ENCODE data around the gene AFAP1L2.

Gene AFAP1L2

GRCh38 chr10:114391599-114391998 is 12.7 kb downstream of the AFAP1L2 start:
- no peak for DNase-seq (ENCODE audit: low read depth in 2 of 2)

DNA sequence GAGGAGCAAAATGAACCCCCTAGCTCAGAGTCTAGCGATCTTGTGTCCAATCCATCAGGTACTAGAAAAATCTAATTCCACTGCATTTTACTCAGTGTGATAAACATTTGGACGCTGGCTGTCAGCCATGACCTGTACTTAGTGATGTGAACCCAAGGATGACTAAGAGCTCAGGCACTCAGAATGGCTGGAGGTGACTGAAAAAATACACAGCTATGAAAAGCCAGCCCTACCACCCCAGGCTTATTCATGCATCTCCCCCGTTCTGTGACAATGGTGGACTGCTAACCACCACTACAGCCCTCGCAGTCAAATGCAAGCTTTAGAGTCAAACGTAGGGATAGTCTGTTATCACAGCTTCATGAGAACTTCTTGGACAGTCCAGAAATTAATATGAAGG is 14.9 kb downstream of the AFAP1L2 start:
- DNase-seq (ENCODE audit: low read depth in 2 of 2): no peak

DNA sequence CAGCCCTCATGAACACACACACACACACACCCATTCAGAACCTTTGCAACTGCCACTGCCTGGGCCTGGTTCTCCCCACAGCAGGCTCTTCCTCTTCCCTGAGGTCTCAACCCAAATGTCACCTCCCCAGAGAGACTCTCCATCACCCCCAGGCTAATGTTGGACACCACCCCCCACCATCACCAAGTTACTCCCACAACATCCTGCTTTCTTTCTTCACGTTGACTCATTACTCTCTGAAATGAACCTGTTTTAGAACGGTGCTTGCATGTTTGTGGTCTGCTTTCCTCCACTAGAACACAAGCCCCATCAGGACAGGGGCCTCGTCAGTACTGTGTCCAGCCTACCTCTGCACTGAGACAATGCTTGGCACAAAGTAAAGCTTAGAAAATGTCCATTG is 16.0 kb downstream of the AFAP1L2 start:
- no peak for DNase-seq (ENCODE audit: low read depth in 2 of 2)

DNA sequence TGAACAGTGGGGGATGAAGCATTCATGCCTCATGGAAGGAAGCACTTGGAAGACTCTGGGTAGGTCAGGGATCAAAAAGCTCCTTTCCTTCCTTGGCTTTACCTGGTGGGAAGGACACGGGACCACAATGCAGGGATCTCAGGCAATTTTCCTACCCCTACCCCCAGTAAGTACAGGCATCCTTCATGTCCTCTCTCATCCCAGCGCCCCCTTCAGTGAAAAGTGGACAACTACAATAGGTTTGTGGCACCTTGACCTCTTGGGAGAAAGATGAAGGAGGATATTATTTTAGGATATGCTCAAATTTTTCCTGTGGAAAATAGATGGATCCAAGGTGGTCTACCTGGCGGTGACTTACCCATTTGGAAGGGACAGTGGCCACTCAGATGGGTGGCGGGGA is 16.5 kb downstream of the AFAP1L2 start:
- no peak for DNase-seq (ENCODE audit: low read depth in 2 of 2)

- DNase-seq (ENCODE audit: low read depth in 2 of 2): no peak
Observed at GRCh38 chr10:114386452-114386851, 17.9 kb downstream of the AFAP1L2 start.

- DNase-seq (ENCODE audit: low read depth in 2 of 2): no peak
Observed at GRCh38 chr10:114385557-114385956, 18.7 kb downstream of the AFAP1L2 start.

- DNase-seq (ENCODE audit: low read depth in 2 of 2): no peak
Observed at GRCh38 chr10:114384601-114385000, 19.7 kb downstream of the AFAP1L2 start.

DNA sequence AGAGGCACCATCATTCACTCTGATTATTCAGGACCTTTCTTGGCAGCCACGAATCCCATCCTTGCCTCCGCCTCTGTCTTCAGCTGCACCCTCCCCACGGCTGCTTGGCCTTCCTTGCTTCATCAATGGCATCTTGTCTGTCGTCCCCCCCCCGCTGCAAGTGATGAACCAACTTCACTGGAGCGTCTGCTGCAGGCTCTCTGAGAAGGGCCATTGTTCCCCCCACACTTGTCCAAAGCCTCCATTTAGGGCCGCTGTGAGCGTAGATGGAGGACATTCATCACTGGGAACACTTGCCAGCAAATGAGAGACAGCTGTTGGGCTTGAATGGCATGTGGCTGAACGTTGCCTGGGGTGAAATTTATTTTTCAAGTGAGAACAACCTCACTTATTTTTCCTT is 20.1 kb downstream of the AFAP1L2 start:
- no peak for DNase-seq (ENCODE audit: low read depth in 2 of 2)

- DNase-seq (ENCODE audit: low read depth in 2 of 2): no peak
Observed at GRCh38 chr10:114380797-114381196, 23.5 kb downstream of the AFAP1L2 start.

GRCh38 chr10:114380060-114380459 is 24.2 kb downstream of the AFAP1L2 start:
- DNase-seq (ENCODE audit: low read depth in 2 of 2): no peak

DNA sequence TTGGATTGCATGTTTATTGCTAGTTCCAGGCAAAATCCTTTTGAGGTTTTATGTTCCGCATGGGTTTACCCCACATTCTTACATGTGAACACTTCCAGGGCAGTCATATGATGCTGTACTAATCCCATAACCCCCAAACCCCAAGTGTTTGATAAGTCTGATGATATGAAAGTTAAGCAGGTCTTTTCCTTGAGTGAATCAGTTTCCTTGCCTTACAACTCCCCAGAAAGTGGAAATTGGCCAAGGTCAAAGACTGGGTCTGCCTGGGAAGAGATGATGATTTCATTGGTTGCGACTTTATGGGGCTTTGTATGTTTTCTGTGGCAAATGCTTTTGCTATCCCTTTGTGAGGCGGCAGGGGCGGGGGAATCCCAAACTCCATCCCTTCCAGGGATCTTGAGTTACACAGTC is 24.7 kb downstream of the AFAP1L2 start:
- no peak for DNase-seq (ENCODE audit: low read depth in 2 of 2)

DNA sequence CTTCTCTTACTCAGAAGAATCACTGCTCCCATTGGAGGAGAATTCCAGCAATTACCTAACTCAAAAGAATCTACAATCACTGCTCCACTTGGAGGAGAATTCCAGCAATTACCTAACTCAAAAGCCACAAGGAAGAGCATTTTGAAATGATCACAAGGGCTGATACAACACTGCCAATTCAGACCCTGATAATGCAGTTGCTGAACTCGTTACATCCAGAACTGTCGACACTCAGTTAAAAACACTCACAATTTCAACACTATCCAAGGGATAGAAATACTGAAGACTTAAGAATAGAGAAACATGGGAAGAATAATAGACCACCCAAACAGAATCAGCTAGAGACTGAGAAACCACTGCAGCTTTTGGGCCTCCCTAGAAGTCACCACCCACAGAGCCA is 27.8 kb downstream of the AFAP1L2 start:
- DNase-seq (ENCODE audit: low read depth in 2 of 2): no peak

DNA sequence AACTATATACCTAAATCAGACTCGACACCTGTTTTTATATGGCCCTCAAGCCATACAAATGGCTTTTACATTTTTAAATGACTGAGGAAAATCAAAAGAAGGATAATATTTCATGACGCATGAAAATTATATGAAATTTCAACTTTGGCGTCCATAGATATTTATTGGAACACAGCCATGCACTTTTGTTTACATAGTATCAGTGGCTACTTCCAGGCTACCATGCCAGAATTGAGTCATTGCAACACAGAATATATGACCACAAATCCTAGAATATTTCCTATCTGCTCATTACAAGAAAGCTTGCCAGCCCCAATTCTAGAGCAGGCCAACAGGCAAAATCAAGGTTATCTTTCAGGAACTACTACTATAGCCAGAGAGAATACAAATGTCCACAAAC is 29.3 kb downstream of the AFAP1L2 start:
- DNase-seq (ENCODE audit: low read depth in 2 of 2): no peak

GRCh38 chr10:114374053-114374791 is 30.1 kb downstream of the AFAP1L2 start:
- no peak for DNase-seq (ENCODE audit: low read depth in 2 of 2)

- DNase-seq (ENCODE audit: low read depth in 2 of 2): no peak
Observed at GRCh38 chr10:114373631-114374030, 30.7 kb downstream of the AFAP1L2 start.

GRCh38 chr10:114372995-114373394 is 31.3 kb downstream of the AFAP1L2 start:
- DNase-seq (ENCODE audit: low read depth in 2 of 2): no peak

DNA sequence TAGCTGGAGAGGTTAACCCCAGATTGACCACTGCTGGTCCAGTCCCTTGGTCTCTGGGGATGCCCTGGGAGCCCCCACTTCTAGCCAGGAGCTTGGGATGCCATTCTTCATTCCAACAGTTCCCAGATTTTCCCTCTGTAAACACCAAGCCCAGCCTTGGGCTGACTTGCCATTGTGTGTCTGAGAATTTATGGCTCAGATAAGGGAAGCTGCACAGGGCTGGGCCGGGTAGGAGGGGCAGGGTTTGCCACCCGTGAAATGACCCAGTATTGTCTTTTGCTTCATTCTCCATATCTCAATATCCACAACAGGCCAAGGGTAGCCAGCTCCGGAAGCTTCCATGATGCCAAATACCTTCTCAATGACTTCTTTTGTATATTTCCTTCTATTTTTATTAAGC is 32.1 kb downstream of the AFAP1L2 start:
- no peak for DNase-seq (ENCODE audit: low read depth in 2 of 2)

DNA sequence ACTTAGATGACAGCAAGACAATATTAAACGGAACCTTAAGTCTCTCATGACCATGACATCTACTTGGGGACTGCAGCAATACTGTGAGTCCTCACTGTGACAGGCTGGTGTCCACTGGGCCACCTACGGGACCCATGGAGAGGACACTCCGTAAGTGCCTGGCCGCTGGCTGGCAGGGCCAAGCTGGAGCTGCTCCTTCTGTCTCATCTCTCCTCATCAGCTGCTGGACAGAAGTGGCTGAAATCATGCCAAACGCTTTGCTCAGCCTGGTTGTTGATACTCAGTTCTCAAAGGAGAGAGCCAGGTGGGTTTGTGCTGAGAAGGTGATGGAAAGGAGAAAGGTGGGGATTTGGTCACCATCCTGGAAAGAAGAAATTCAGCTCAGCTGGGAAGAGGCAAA is 33.3 kb downstream of the AFAP1L2 start:
- DNase-seq (ENCODE audit: low read depth in 2 of 2): no peak

- DNase-seq (ENCODE audit: low read depth in 2 of 2): no peak
Observed at GRCh38 chr10:114370199-114370598, 34.1 kb downstream of the AFAP1L2 start.

- DNase-seq (ENCODE audit: low read depth in 2 of 2): no peak
Observed at GRCh38 chr10:114368057-114368391, 36.3 kb downstream of the AFAP1L2 start.

GRCh38 chr10:114367351-114368056 is 36.8 kb downstream of the AFAP1L2 start:
- DNase-seq (ENCODE audit: low read depth in 2 of 2): no peak

DNA sequence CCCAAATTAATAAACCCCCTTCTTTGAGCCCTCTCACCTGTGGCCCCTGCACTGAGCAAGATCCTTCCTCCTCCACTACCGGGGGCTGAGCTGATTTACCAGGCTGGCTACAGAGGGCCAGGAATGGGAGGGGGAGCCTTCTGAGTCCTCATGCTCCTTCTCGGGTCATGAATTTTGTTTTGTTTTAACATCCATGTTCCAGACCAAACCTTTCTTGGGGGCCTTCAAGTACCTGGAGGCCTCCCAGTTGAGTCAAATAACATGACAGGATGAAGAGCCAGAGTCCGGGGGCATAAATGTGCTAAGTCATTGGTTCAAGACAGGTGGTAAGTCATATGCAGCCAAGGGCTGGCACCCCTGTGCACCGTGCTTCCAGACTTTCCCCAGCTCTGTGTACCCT is 39.6 kb downstream of the AFAP1L2 start:
- DNase-seq (ENCODE audit: low read depth in 2 of 2): no peak

- DNase-seq (ENCODE audit: low read depth in 2 of 2): no peak
Observed at GRCh38 chr10:114363745-114364454, 40.4 kb downstream of the AFAP1L2 start.
